Activated CD8-positive, alpha-beta T cell treated with anti-CD3 and anti-CD28 coated beads for 36 hours (primary cell): ENCODE results near the gene ZSWIM5. TPM values are rescaled to one million over a fixed set of nuclear protein-coding genes. Genes with fewer than 3 reads are reported as not detected.

Source experiments
- ATAC-seq: fragments of 200-7000 bp; cut with Tn5 transposase; one replicate; pipeline ENCODE4 v1.10.0; 2021; ENCODE audit warnings: mild to moderate bottlenecking, moderate library complexity
- CTCF ChIA-PET: fragments of 350-600 bp; sonication (Branson Sonifier 250); formaldehyde crosslinking; loops from one replicate; lab custom pipeline; 2021; ENCODE audit warnings: antibody characterized with exemption; lab: Charles Lee
- POLR2A ChIA-PET: fragments of 350-600 bp; sonication (Branson Sonifier 250); formaldehyde crosslinking; loops from one replicate; lab custom pipeline; 2021; ENCODE audit warnings: antibody characterized with exemption; lab: Charles Lee
- DNase-seq: peaks from one replicate; pipeline ENCODE4 v3.0.0-alpha.2; 2020
- H3K27ac Mint-ChIP-seq: one replicate; pipeline ENCODE4 v1.8.0; 2021; ENCODE audit warnings: mild to moderate bottlenecking, mixed read lengths
- H3K27me3 Mint-ChIP-seq: one replicate; pipeline ENCODE4 v1.8.0; 2021; ENCODE audit warnings: mixed read lengths
- H3K36me3 Mint-ChIP-seq: one replicate; pipeline ENCODE4 v1.8.0; 2021; ENCODE audit warnings: low read depth, mixed read lengths
- H3K4me1 Mint-ChIP-seq: one replicate; pipeline ENCODE4 v1.8.0; 2021; ENCODE audit warnings: low read depth, mixed read lengths
- H3K4me3 Mint-ChIP-seq: one replicate; pipeline ENCODE4 v1.8.0; 2021; ENCODE audit warnings: mild to moderate bottlenecking, moderate library complexity, mixed read lengths
- H3K9me3 Mint-ChIP-seq: one replicate; pipeline ENCODE4 v1.8.0; 2021; ENCODE audit warnings: mixed read lengths
- intact Hi-C: fragments of 100-400 bp; cut with micrococcal nuclease; formaldehyde crosslinking; loops from one replicate; pipeline ENCODE4 v1.10.0; 2022
- total RNA-seq, 2 experiments: library from RNA; stranded (reverse); gene quantifications; one replicate each; pipeline ENCODE4 v1.2.3, GENCODE V29; 2021
- TF ChIP-seq, protein P1 (sequence below): fragments of 200-600 bp; IDR thresholded peaks from one replicate; pipeline ENCODE4 v1.8.0; 2022; ENCODE audit warnings: antibody characterized with exemption, mild to moderate bottlenecking

Gene ZSWIM5
- total RNA-seq, 2 experiments from 2014 or later: 0.70 to 0.87 TPM

DNA sequence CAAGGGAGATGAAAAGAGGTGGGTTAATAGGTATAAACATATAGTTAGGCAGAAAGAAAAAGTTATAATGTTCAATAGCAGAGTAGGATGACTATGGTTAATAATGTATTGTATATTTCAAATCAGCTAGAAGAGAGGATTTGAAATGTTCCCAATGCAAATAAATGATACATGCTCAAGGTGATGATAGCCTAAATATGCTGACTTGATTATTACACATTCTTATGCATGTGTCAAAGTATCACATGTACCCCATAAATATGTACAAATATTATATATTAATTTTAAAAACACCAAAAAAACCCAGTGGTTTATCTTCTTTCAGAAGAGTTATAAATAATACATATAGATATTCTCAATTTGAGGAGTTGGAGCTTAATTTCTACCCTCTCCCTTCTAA lies 38.3 kb upstream of the ZSWIM5 start:
- ChIA-PET CTCF (no interaction called here), POLR2A (interaction anchor here (0.6 kb wide), 1 partner anchor 151 kb away, joined by 4 read pairs; no protein-coding TSS in a partner anchor)
- DNase-seq: no peak
- peaks cover 16% of the 10 kb centered on the region for H3K4me1 Mint-ChIP-seq
- peaks cover 20% of the 10 kb centered on the region for H3K9me3 Mint-ChIP-seq
- TF ChIP-seq, protein P1, sequence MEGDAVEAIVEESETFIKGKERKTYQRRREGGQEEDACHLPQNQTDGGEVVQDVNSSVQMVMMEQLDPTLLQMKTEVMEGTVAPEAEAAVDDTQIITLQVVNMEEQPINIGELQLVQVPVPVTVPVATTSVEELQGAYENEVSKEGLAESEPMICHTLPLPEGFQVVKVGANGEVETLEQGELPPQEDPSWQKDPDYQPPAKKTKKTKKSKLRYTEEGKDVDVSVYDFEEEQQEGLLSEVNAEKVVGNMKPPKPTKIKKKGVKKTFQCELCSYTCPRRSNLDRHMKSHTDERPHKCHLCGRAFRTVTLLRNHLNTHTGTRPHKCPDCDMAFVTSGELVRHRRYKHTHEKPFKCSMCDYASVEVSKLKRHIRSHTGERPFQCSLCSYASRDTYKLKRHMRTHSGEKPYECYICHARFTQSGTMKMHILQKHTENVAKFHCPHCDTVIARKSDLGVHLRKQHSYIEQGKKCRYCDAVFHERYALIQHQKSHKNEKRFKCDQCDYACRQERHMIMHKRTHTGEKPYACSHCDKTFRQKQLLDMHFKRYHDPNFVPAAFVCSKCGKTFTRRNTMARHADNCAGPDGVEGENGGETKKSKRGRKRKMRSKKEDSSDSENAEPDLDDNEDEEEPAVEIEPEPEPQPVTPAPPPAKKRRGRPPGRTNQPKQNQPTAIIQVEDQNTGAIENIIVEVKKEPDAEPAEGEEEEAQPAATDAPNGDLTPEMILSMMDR: no peak
- peaks cover 16% of the 10 kb centered on the region for H3K36me3 Mint-ChIP-seq
- no peak overlapping the region for H3K27ac Mint-ChIP-seq
- no peak for ATAC-seq
- peaks cover 3% of the 10 kb centered on the region for H3K27me3 Mint-ChIP-seq
- no peak overlapping the region for H3K4me3 Mint-ChIP-seq
- intact Hi-C loops: no loop called here

DNA sequence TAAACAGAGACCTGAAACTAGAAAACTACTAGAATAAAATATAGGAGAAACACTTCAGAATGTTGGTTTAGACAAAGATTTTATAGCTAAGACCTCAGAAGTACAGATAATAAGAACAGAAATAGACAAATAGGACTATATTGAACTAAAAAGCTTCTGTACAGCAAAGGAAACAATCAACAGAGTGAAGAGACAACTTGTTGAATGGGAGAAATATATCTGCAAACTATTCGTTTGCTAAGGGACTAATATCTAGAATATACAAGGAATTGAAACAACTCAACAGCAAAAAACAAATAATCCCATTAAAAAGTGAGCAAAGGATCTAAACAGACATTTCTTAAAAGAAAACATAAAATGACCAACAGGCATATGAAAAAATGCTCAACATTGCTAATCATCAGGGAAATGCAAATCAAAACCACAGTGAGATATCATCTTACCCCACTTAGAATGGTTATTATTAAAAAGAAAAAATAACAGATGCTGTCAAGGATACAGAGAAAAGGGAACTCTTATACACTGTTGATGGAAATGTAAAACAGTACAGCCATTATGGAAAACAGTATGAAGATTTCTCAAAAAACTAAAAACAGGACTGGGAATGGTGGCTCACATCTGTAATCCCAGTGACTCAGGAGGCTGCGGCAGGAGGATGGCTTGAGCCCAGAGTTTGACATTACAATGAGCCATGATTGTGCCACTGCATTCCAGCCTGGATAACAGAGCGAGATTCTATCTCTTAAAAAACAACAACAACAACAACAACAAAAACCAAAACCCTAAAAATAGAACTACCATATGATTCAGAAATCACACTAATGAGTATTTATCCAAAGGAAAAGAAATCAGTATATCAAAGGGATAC lies 37.3 kb upstream of the ZSWIM5 start:
- TF ChIP-seq, protein P1: no peak
- intact Hi-C loops: no loop called here
- peaks cover 3% of the 10 kb centered on the region for H3K27me3 Mint-ChIP-seq
- DNase-seq: no peak
- ChIA-PET CTCF (no interaction called here), POLR2A (no interaction called here)
- H3K9me3 Mint-ChIP-seq: peaks cover 20% of the 10 kb centered on the region
- H3K36me3 Mint-ChIP-seq: peaks cover 16% of the 10 kb centered on the region
- H3K4me3 Mint-ChIP-seq: no peak overlapping the region
- H3K27ac Mint-ChIP-seq: no peak overlapping the region
- H3K4me1 Mint-ChIP-seq: peaks cover 16% of the 10 kb centered on the region
- ATAC-seq: no peak

DNA sequence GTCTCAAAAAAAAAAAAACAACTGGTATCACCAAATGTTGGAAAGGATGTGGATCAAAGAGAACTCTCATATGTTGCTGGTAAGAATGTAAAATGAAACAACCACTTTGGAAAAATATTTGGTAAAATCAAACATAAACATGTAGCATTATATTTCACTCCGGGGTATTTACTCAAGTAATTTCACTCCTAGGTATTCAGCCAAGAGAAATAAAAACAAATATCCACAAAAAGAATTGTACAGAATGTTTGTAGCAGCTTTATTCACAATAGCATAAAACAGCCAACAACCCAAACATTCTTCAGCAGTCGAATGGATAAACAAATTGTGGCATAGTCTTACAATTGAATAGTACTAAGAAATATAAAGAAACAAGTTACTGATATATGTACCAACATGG lies 32.4 kb upstream of the ZSWIM5 start:
- DNase-seq (no peak), ATAC-seq (no peak)
- Mint-ChIP-seq H3K9me3 (peaks cover 11% of the 10 kb centered on the region), H3K27me3 (peaks cover 4% of the 10 kb centered on the region), H3K36me3 (peaks cover 4% of the 10 kb centered on the region), H3K4me3 (no peak overlapping the region), H3K4me1 (no peaks in the 10 kb centered on the region), H3K27ac (no peak overlapping the region)
- CTCF ChIA-PET: no interaction called here
- TF ChIP-seq, protein P1: no peak
- intact Hi-C loops: no loop called here
- POLR2A ChIA-PET: no interaction called here

- ATAC-seq (no peak), DNase-seq (no peak)
- intact Hi-C loops: no loop called here
- ChIA-PET POLR2A (no interaction called here), CTCF (no interaction called here)
- peaks cover 4% of the 10 kb centered on the region for H3K27me3 Mint-ChIP-seq
- peaks cover 9% of the 10 kb centered on the region for H3K9me3 Mint-ChIP-seq
- H3K4me3 Mint-ChIP-seq: no peak overlapping the region
- no peak overlapping the region for H3K27ac Mint-ChIP-seq
- H3K4me1 Mint-ChIP-seq: no peaks in the 10 kb centered on the region
- TF ChIP-seq, protein P1: no peak
- H3K36me3 Mint-ChIP-seq: no peaks in the 10 kb centered on the region
Measured at GRCh38 chr1:45236136-45236535, 29.7 kb upstream of the ZSWIM5 start.

DNA sequence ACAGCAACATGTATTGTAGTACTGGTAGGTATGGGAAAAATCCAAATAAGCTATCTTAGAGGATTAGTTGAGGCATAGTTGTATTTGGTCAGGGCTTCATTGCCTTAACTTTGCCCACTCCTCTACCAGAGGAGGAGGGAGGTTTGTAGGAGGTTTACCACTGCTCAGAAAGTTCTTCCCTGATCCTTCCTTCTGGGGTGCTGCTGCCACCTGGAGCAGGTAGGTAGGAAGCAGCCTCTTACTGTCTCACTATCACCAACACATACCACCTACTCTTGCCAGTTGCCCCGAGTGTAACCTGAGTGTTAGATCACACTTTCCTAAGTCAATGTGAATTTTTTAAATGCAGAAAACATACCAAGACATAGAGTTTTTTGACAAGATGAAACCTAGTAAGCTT lies 24.1 kb upstream of the ZSWIM5 start:
- Mint-ChIP-seq H3K27ac (no peak overlapping the region), H3K4me3 (no peak overlapping the region), H3K36me3 (no peaks in the 10 kb centered on the region), H3K9me3 (no peaks in the 10 kb centered on the region), H3K27me3 (no peaks in the 10 kb centered on the region), H3K4me1 (peaks cover 2% of the 10 kb centered on the region)
- ChIA-PET POLR2A (no interaction called here), CTCF (interaction anchor here (0.9 kb wide), 1 partner anchor 218 kb away, joined by 5 read pairs; the partner anchor contains the start of gene UROD)
- DNase-seq: peak; percentile 11
- TF ChIP-seq, protein P1: no peak
- intact Hi-C loops: no loop called here
- no peak for ATAC-seq
